Embryonic facial prominence (tissue), 1 donor: ENCODE data around the gene GCKR.
"Not testable (repeated sequence)": the region's sequence is repeated elsewhere in the genome, so short reads cannot be mapped to it uniquely, and the experiment has no call there.

Source experiments
- DNase-seq: peaks from one replicate; pipeline ENCODE4 v3.0.0-alpha.2; 2016; ENCODE audit errors: extremely low spot score

The GCKR gene

GRCh38 chr2:27507293-27507692 lies 10.7 kb downstream of the GCKR start:
- DNase-seq, result no peak

- DNase-seq, result no peak
Measured at GRCh38 chr2:27509326-27509725, 12.7 kb downstream of the GCKR start.

- DNase-seq, result no peak
Measured at GRCh38 chr2:27518113-27518781, 21.6 kb downstream of the GCKR start.

GRCh38 chr2:27518782-27519113 lies 22.1 kb downstream of the GCKR start:
- DNase-seq, result no peak

GRCh38 chr2:27520316-27520715 lies 23.7 kb downstream of the GCKR start:
- no peak for DNase-seq

- DNase-seq, result no peak
Measured at GRCh38 chr2:27522400-27522945, 25.8 kb downstream of the GCKR start.

- no peak for DNase-seq
Measured at GRCh38 chr2:27527182-27527581, 30.5 kb downstream of the GCKR start.

- DNase-seq, result no peak
Measured at GRCh38 chr2:27531983-27532382, 35.3 kb downstream of the GCKR start.

- no peak for DNase-seq
Measured at GRCh38 chr2:27537287-27537686, 40.6 kb downstream of the GCKR start.

- DNase-seq, result not testable (repeated sequence)
Measured at GRCh38 chr2:27538839-27539450, 42.3 kb downstream of the GCKR start.

- DNase-seq, result not testable (repeated sequence)
Measured at GRCh38 chr2:27539649-27540048, 43.0 kb downstream of the GCKR start.

GRCh38 chr2:27544143-27544821 lies 47.6 kb downstream of the GCKR start:
- DNase-seq, result no peak

GRCh38 chr2:27545348-27546141 lies 48.9 kb downstream of the GCKR start:
- DNase-seq, result no peak

- DNase-seq, result no peak
Measured at GRCh38 chr2:27549303-27549702, 52.7 kb downstream of the GCKR start.

GRCh38 chr2:27551514-27551913 lies 54.9 kb downstream of the GCKR start:
- DNase-seq, result no peak

GRCh38 chr2:27552941-27553340 lies 56.3 kb downstream of the GCKR start:
- no peak for DNase-seq

- not testable (repeated sequence) for DNase-seq
Measured at GRCh38 chr2:27554451-27554850, 57.8 kb downstream of the GCKR start.

- no peak for DNase-seq
Measured at GRCh38 chr2:27559228-27559627, 62.6 kb downstream of the GCKR start.

- DNase-seq, result no peak
Measured at GRCh38 chr2:27561060-27561459, 64.4 kb downstream of the GCKR start.

- DNase-seq, result no peak
Measured at GRCh38 chr2:27566628-27567027, 70.0 kb downstream of the GCKR start.

- DNase-seq, result no peak
Measured at GRCh38 chr2:27569398-27569797, 72.8 kb downstream of the GCKR start.

- no peak for DNase-seq
Measured at GRCh38 chr2:27571197-27571596, 74.6 kb downstream of the GCKR start.
